Heart right ventricle (tissue), 16 donors: ENCODE results near the gene TENM4. TPM values are rescaled to one million over a fixed set of nuclear protein-coding genes. Genes with fewer than 3 reads are reported as not detected.

Source experiments
- ATAC-seq, 8 donors: fragments of 200-7000 bp; cut with Tn5 transposase; one replicate each; pipeline ENCODE4 v1.9.1; 2020; ENCODE audit warnings: mild to moderate bottlenecking in 8 of 8, moderate library complexity in 8 of 8, moderate number of reproducible peaks in 1 of 8
- DNase-seq, 2 donors: peaks; one replicate each; pipeline ENCODE4 v3.0.0-alpha.2; 2020
- H3K27ac ChIP-seq, 10 donors: fragments of 200-600 bp; sonication (generic) in 2 of 10; one replicate each; pipeline versions ENCODE4 v1.5.0 to v1.8.0; 2020 to 2022; ENCODE audit warnings: mild to moderate bottlenecking in 3 of 10
- H3K27me3 ChIP-seq, 7 donors: fragments of 200-600 bp; one replicate each; pipeline ENCODE4 v1.8.0; 2021 to 2022; ENCODE audit warnings: mild to moderate bottlenecking in 2 of 7
- H3K36me3 ChIP-seq, 9 donors: fragments of 200-600 bp; sonication (generic) in 1 of 9; one replicate each; pipeline versions ENCODE4 v1.5.0 to v1.8.0; 2020 to 2022; ENCODE audit warnings: mild to moderate bottlenecking in 2 of 9
- H3K4me1 ChIP-seq, 9 donors: fragments of 200-600 bp; sonication (generic) in 1 of 9; one replicate each; pipeline versions ENCODE4 v1.5.0 to v1.8.0; 2020 to 2022; ENCODE audit warnings: mild to moderate bottlenecking in 4 of 9
- H3K4me3 ChIP-seq, 10 donors: fragments of 200-600 bp; sonication (generic) in 2 of 10; one replicate each; pipeline versions ENCODE4 v1.5.0 to v1.8.0; 2020 to 2022; ENCODE audit warnings: mild to moderate bottlenecking in 7 of 10, moderate library complexity in 2 of 10
- H3K9me3 ChIP-seq, 11 donors: fragments of 200-600 bp in 10 of 11; sonication (generic) in 2 of 11; one replicate each; pipeline versions ENCODE4 v1.5.0 to v1.8.0; 2013 to 2022; ENCODE audit warnings: mild to moderate bottlenecking in 2 of 11, control low read depth in 1 of 11, moderate library complexity in 1 of 11
- CTCF ChIP-seq, 9 donors: fragments of 200-600 bp; sonication (generic) in 2 of 9; IDR thresholded peaks; one replicate each; pipeline versions ENCODE4 v1.5.0 to v1.8.0; 2021 to 2022; ENCODE audit warnings: antibody characterized with exemption in 9 of 9, mild to moderate bottlenecking in 5 of 9, moderate library complexity in 1 of 9
- WGBS, 2 donors: extraction: QIAGEN DNeasy Blood & Tissue Kit; methylation state at CpG; one replicate each; pipeline ENCODE4 v1.1.7; 2013; ENCODE audit warnings: inconsistent platforms in 1 of 2; 5-methylcytosine and 5-hydroxymethylcytosine counted together
- intact Hi-C, 10 donors: fragments of 100-400 bp; cut with DNase I; formaldehyde crosslinking; loops; one replicate each; pipeline versions ENCODE4 v1.11.1 to v1.14.2; 2022
- polyA plus RNA-seq, 2 donors: library from polyadenylated mRNA; stranded (reverse); fragments of 200-250 nt; gene quantifications; one replicate each; pipeline ENCODE4 v1.2.3, GENCODE V29; 2013
- total RNA-seq, 10 donors: library from RNA; stranded (reverse); fragmentation: NEBNext Ultra II Directional in 3 of 10; extraction: Animal tissue kit (Norgen Biotek cat#: 25700) in 3 of 10; gene quantifications; one replicate each; pipeline versions ENCODE4 v1.2.1 to v1.2.4, GENCODE V29; 2021 to 2023
- donor health status: Arrhythmogenic right ventricular cardiomyopathy.
- donor health status: ischemic (EF 13 %, LVEDD 7.1; RV severe dilation, severe dysfunction).
- donor health status: healthy with polysubstance abuse.
- donor health status: DM: no; HTN: yes; CAD: no.
- donor health status: DM: no; HTN: no; CAD: no.
- donor health status: ischemic (EF 25% LVEDD 6.9; RV normal size, moderate dysfunction).
- donor health status: ischemic (EF 25% LVEDD 5.7; RV mildly dilated, moderate dysfunction).
- donor health status: healthy.
- donor health status: DM: yes; HTN: yes; CAD: no.
- donor health status: Ischemic cardiomyopathy.
- donor health status: ischemic (EF 35%, LVEDD 5.7; RV mildly dilated, moderate dysfunction).
- donor health status: nonischemic (EF 11% LVEDD 7.7; RV severe dilation, severe dysfunction).
- donor health status: DM: yes; HTN: yes; CAD: no.
- donor health status: PGD.
- donor health status: ischemic (EF 29% LVEDD 5.4; RV normal size, mild dysfunction).
- donor health status: nonischemic (EF 23%, LVEDD 6.1; RV moderate dilation, normal function).

Gene TENM4
- total and polyA plus RNA-seq, 12 donors = 0.10 to 3.6 (median 0.91) TPM

GRCh38 chr11:79402912-79403311 lies 37.9 kb downstream of the TENM4 start:
- no peak for TF ChIP-seq CTCF (IDR thresholded peaks at IDR 0.05)
- H3K4me1 ChIP-seq = no peaks in the 10 kb centered on the region
- ATAC-seq (no peak), DNase-seq (no peak)
- no peak overlapping the region for H3K4me3 ChIP-seq
- H3K36me3 ChIP-seq = no peaks in the 10 kb centered on the region
- H3K27me3 ChIP-seq = peaks cover 0 to 6% (median 0%) of the 10 kb centered on the region in 7 donors
- H3K27ac ChIP-seq = no peak overlapping the region
- H3K9me3 ChIP-seq = no peaks in the 10 kb centered on the region
- whole genome bisulfite sequencing, 2 donors = 78 to 79% methylated on average over 3 of the region's 3 CpGs
- intact Hi-C loops = loop anchor here in 2 of 10 donors (10.0 kb wide), 1 partner anchor 92 kb away; no protein-coding TSS in a partner anchor

GRCh38 chr11:79400717-79401330 lies 40.0 kb downstream of the TENM4 start:
- peak; percentile 28 to 39 for DNase-seq
- ATAC-seq = peak in 4 of 8 donors; percentile 55 to 75 (median 57)

GRCh38 chr11:79400206-79400605 lies 40.6 kb downstream of the TENM4 start:
- Histone ChIP-seq H3K27me3 (peaks cover 0 to 9% (median 0%) of the 10 kb centered on the region in 7 donors), H3K27ac (no peak overlapping the region), H3K4me3 (no peak overlapping the region), H3K4me1 (no peaks in the 10 kb centered on the region), H3K9me3 (no peaks in the 10 kb centered on the region), H3K36me3 (no peaks in the 10 kb centered on the region)
- intact Hi-C loops = loop anchor here in 2 of 10 donors (10.0 kb wide), 1 partner anchor 95 kb away; no protein-coding TSS in a partner anchor
- no peak for ATAC-seq
- no peak for DNase-seq
- no peak for TF ChIP-seq CTCF (IDR thresholded peaks at IDR 0.05)
- WGBS, 2 donors = 58 to 64% methylated on average over 2 of the region's 2 CpGs

More at GRCh38 chr11:79400717-79401330, 40.0 kb downstream of the TENM4 start:
- WGBS, 2 donors = 66 to 72% methylated on average over 4 of the region's 4 CpGs
- Histone ChIP-seq H3K4me1 (no peaks in the 10 kb centered on the region), H3K9me3 (no peaks in the 10 kb centered on the region), H3K4me3 (no peak overlapping the region), H3K36me3 (no peaks in the 10 kb centered on the region), H3K27ac (no peak overlapping the region), H3K27me3 (peaks cover 0 to 9% (median 0%) of the 10 kb centered on the region in 7 donors)
- intact Hi-C loops = loop anchor here in 2 of 10 donors (10.0 kb wide), 1 partner anchor 94 kb away; no protein-coding TSS in a partner anchor
- peak; percentile 14 to 69 (median 56) for TF ChIP-seq CTCF (IDR thresholded peaks at IDR 0.05)

GRCh38 chr11:79397252-79397651 lies 43.6 kb downstream of the TENM4 start:
- Histone ChIP-seq H3K9me3 (no peaks in the 10 kb centered on the region), H3K4me3 (no peak overlapping the region), H3K27ac (no peak overlapping the region), H3K36me3 (no peaks in the 10 kb centered on the region), H3K27me3 (peaks cover 0 to 17% (median 5%) of the 10 kb centered on the region in 7 donors), H3K4me1 (no peaks in the 10 kb centered on the region)
- DNase-seq (no peak), ATAC-seq (no peak)
- TF ChIP-seq CTCF (IDR thresholded peaks at IDR 0.05) = no peak
- 77 to 79% methylated on average over 1 of the region's 1 CpG for WGBS, 2 donors
- intact Hi-C loops = no loop called here
